Activated CD4-positive, alpha-beta T cell treated with anti-CD3 and anti-CD28 coated beads, Interleukin-2, amount 50 U/mL, for 4 hours (primary cell): Measurements from ENCODE around the gene FHOD3.
"Not testable (repeated sequence)": the region's sequence is repeated elsewhere in the genome, so short reads cannot be mapped to it uniquely, and the experiment has no call there.

Source experiments
- DNase-seq, 2 experiments: peaks; one replicate each; pipeline ENCODE4 v3.0.0-alpha.2; 2020

Gene FHOD3

GRCh38 chr18:36813824-36814223 lies 516.3 kb downstream of the FHOD3 start:
- no peak for DNase-seq

GRCh38 chr18:36814994-36815393 lies 517.5 kb downstream of the FHOD3 start:
- no peak for DNase-seq

GRCh38 chr18:36816096-36816495 lies 518.6 kb downstream of the FHOD3 start:
- DNase-seq, result not testable (repeated sequence)

DNA sequence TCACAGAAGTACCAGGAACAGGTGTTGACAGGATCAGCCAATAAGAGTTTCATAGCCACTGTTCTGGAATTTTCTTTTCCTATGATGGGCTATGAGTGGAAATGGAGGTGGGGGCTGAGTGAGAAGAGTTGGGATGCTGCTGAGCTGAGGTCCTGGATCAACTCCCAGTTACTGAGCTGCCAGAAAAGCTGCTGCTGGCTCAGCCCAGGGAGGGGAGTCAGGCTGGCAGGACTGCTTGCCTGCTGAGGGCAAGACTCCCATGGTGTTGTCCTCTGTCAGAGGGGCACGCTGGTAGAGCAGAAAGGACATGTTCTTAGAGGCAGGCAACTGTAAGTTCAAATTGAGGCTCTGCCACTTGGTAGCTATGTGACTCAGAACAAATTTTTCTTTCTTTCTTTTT lies 519.5 kb downstream of the FHOD3 start:
- DNase-seq, result no peak

- no peak for DNase-seq
These were observed 521.1 kb downstream of the FHOD3 start for GRCh38 chr18:36818652-36819051.

DNA sequence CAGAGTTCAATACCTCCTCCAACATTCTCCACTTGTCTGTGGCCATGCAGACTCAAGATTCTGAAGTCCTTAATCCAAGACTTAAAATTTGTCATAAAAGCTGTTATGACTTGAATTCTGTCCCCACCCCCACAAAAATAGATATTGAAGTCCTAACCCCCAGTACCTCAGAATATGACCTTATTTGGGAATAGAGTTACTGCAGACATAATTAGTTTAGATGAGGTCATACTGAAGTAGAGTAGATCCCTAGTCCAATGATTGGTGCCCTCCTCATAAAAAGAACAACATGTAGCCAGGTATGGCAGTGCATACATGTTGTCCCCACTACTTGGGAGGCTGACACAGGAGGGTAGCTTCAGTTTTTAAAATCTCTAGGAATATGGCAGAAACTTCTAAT lies 522.1 kb downstream of the FHOD3 start:
- no peak for DNase-seq

DNA sequence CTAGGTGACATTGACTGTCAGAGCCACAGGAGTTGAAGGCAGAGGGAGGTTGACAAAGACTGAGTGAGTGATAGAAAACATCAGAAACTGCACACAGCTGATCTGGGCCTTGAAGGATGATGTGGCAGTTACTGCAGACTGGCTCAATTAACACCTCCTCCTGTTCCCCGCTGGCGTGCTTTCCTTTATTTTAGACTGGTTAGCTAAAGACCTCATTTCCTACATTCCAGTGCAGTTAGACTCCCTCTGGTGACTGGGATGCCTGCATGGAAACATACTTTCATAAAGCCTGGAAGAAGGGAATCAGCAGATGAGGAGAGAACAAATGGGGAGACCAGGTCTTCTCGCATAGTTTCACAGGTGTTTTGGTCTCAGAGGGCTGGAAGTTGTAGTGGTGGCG lies 524.2 kb downstream of the FHOD3 start:
- no peak for DNase-seq

DNA sequence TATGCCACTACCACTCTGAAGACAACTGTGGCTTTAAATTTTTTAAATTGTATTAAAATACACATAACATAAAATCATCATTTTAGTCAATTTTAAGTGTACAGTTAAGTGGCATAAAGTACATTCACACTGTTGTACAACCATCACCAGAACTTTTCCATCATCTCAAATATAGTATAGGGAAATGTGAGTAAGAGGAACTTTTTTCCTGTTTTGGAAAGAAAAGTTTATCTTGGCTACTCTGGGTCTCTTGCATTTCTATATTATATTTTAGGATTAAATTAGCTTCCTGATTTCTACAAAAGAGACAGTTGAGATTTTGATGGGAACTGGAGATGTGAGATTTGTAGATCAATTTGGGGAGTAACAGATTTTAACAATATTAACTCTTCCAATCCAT lies 528.0 kb downstream of the FHOD3 start:
- DNase-seq, result no peak

- no peak for DNase-seq
These were observed 529.0 kb downstream of the FHOD3 start for GRCh38 chr18:36826556-36826955.

GRCh38 chr18:36828157-36828629 lies 530.7 kb downstream of the FHOD3 start:
- DNase-seq, result peak; percentile 0 to 3

- peak; percentile 77 to 79 for DNase-seq
These were observed 531.3 kb downstream of the FHOD3 start, which contains the start of the genes KIAA1328 and TPGS2 for GRCh38 chr18:36828630-36829361. KIAA1328 (plus strand) TSS chr18:36829127; CDS start chr18:36829139, 12 bp downstream. TPGS2 (minus strand) TSS chr18:36829002; CDS start chr18:36828767, 235 bp downstream.
